Femur (tissue), 1 donor: Measurements from ENCODE around the gene ZG16B.

Experiments
- DNase-seq: peaks from one replicate; pipeline ENCODE4 v3.0.0-alpha.2; 2017

The ZG16B gene

DNA sequence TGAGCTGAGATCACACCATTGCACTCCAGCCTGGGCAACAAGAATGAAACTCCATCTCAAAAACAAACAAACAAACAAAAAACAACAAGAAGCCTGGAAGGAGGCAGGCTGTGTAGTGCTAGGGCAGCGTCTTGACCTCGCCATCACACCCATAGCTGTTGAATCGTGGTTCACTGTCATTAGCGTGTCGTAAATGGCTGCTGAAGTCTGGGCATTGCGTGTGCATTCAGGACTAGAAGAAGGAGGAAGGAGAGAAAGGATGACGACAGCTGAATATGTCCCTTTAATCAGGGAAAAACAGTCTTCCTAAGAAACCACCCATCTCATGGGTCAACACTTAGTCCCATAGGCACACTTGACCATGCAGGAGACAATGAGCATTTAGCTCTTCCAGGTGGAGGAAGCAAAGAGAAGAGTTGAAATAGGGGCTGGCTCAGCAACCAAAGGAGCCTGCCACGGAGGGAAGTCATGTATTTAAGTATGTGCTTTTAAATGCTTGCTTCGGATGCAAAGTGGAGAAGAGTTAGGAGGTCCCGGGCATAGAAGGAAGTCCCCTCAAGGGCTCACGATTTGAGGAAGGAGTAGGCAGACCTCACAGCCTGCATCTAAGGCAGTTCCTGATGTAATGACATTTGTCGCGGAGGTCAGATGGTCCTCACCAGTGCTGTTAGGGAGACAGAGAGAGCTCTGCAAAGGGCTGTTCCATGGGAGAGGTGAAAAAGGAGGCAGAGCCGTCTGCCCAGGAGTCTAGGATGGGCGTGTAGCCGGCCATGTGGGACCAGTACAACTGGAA is 19.0 kb downstream of the ZG16B start:
- DNase-seq: peak; percentile 6

DNA sequence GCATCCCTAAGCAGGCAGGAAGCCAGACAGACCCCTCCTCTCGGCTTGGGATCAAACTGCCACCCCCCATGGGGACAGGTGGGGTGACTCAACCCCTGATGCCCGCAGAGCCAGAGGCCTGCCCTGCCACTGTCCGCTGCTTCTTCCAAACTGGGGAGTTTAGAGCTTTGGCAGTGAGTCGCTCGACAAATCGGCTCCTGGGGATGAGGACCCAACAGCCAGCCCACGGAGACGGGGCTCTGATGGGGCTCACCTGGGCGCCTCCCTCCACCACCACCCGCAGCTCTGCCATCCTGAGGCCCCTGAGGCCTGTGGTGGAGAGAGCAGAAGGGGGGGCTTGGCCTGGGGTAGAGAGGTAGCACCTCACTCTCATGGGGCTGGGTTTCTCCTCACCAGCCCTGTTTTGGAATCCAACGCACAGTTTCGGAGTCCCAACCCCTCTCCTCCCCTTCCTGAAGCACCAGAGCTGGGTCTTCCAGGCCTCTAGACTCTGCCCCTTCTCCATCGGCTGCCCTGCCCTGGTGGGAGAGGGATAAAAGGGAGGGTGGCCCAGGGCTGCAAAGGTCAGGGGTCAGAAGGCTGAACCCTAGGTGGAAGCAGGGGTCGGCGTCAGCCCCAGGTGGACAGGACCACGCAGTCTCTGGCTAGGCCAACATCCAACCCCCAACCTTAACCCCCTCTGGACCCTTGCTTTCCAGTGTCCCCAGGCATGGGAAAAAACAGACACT is 22.1 kb downstream of the ZG16B start:
- DNase-seq: no peak

DNA sequence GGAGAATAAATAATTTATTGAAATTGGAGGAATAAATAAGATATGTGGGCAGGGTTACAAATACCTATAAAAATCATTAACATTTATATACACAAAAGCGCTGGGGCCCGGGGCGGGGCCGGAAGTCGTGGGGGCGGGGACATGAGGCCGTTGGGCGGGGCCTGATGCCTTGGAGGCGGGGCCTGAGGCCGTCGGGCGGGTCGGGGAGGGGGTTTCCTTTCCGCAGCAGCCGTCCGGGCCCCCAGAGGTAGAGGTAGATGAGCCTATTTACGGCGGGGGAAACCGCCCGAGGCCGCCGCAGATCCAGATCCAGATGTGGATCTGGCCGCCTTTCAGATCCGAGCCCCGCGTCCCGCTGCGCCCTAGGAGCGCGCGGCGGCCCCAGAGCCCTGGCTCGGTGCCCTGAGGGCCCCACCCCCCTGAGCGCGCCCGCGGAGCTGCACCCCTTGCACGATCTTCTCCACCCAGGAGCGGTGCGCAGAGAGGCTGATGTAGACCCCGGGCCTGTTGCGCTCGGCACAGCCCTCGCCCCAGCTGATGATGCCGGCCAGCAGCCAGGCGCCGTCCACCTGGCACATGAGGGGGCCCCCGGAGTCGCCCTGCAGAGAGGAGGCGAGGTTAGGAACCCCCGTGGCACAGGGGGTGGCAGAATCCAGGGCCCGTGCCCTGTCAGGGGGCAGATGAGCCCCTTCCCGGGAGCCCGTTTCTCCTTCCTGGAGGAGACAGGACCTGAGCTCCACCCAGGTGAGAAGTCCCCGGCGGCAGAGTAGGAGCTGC is 22.8 kb downstream of the ZG16B start:
- no peak for DNase-seq

DNA sequence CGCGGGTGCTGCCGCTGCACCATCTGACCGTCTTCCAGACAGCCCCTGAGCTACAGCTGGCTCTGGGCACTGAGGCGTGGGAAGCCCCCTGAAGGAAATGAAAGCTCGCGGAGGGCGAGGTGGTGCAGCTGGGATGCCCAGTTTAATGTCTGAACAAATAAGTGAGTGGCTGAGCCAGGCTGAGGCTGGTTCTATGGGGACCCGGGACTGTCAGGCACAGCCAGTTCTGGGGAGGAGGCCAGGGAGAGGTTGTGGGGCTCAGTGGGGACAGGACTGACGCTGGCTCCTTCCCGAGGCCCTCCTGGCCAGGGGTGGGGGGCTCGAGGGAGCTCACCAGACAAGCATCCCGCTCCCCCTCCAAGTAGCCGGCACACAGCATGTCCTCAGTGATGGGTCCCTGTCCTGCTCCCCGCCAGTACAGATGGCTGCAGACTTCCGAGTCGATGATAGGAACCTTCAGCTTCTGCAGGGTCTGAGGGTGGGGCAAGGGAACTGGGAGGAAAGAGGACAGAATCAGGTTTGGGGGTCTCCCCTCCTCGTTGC is 23.5 kb downstream of the ZG16B start:
- no peak for DNase-seq

GRCh38 chr16:2854700-2855309 is 24.7 kb downstream of the ZG16B start:
- no peak for DNase-seq

- DNase-seq: no peak
Observed at GRCh38 chr16:2855536-2855935, 25.4 kb downstream of the ZG16B start.

- no peak for DNase-seq
Observed at GRCh38 chr16:2856061-2856670, 26.1 kb downstream of the ZG16B start.

- DNase-seq: no peak
Observed at GRCh38 chr16:2856686-2857450, 26.8 kb downstream of the ZG16B start.

DNA sequence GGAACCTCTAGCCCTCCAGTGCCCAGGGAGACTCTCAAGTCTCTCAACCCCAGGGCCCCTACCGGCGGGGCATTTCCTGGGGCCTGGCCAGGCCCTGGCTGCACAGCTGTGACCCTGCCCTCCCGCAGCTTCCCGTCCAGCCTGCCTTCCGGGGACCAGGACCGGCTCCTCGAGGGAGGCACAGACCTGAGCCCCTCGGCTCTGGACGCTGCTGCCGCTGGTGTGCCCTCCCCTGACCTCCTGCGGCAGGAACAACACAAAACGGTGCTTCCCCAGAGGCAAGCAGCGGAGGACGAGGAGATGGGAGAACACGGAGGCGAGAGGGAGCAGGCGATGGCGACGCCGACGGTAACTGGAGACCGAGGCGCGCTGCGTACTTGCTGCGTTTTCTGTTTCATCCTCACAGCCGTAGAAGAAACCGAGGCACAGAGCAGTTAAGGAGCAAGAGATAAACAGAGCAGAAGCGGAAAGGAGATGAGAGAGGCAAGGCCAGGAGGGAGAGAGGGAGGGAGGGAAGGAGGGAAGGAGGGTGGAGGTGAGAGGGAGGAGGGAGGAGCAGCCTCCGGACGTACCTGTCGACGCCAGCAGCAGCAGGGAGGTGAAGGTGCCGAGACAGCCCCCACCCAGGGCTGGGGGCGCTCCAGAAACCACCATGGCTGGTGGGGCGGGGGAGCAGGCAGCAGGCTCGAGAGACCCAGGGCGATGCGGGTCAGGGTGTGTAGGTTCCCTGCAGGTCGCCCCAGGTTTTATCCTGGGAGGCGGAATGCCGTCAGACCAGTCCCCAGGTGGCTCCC is 27.5 kb downstream of the ZG16B start, which contains the start of gene PRSS22:
Gene PRSS22, minus strand, starts transcription at position 720 of the 794 bp plus-strand sequence. Its CDS starts 66 bp downstream, at position 654.
- DNase-seq: no peak

- DNase-seq: no peak
Observed at GRCh38 chr16:2858245-2859025, 28.3 kb downstream of the ZG16B start.

GRCh38 chr16:2859686-2860265 is 29.7 kb downstream of the ZG16B start:
- no peak for DNase-seq

- no peak for DNase-seq
Observed at GRCh38 chr16:2860826-2861567, 30.9 kb downstream of the ZG16B start.

- no peak for DNase-seq
Observed at GRCh38 chr16:2865651-2866050, 35.5 kb downstream of the ZG16B start.

- DNase-seq: no peak
Observed at GRCh38 chr16:2866431-2866830, 36.3 kb downstream of the ZG16B start.

DNA sequence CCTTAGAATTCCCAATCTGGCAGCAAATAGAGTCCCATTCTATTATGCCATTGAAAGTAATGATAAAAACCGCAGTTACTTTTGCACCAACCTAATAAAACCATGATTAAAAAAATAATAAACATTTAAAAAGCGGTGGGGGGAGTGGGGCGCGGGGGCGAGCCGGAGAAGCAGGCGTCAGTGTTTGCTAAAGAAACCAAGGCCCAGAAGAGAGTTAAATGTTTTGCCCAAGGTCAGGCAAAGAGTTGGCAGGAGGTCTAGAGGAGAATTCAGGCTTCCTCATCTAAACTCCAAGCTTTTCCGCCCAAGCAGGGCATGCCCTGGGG is 37.5 kb downstream of the ZG16B start:
- no peak for DNase-seq

DNA sequence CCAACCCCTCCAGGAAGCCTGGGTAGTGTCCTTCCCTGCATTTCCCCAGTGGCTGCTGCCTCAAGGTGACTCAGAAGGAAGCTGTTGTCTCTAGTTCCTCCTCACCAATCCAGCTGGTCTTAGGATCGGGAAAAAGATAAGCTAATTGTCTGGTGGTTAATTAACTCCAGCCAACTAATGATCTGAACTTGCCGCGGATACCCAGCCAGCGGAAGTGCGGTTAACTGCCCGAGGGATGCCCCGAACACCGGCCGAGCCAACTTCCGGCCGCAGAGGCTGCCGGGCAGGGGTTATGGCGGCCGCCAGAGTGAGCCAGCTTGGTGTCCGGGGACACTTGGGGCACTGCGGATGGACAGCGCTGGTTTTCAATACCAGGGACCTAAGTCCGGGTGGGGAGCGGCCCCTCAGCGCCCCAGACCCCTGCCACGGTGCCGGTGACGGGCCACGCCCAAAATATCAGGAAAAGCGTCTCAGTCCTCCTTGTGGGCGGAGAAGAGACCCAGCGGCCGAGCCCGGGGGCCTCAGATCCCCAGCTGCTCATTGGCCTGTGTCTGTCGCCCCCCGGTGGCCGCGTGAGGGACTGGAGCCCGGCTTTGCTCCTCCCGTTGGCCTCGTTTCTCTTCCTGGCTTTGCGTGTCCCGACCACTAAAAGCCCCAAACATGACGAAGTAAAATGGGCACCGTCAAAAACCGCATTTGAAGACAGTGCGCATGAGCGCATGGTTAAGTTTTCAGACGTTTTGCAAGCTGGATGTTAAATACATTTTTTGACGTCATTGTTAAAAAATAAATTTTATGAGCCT is 38.1 kb downstream of the ZG16B start:
- peak; percentile 96 for DNase-seq

- no peak for DNase-seq
Observed at GRCh38 chr16:2871926-2872325, 41.8 kb downstream of the ZG16B start.
